Tibial artery (tissue), 4 donors: ENCODE measurements around the gene TMEM86A.
A peak's percentile ranks its signal among the peaks of the same experiment; 100 is the strongest.

ENCODE experiments used
- DNase-seq, 2 donors: peaks; one replicate each; pipeline ENCODE4 v3.0.0-alpha.2; 2019
- H3K27ac ChIP-seq, 2 donors: fragments of 200-600 bp; sonication (generic) in 1 of 2; 1 replicate in 1 of 2; 2 replicates in 1 of 2; pipeline ENCODE4 v1.5.1; 2018 to 2019; ENCODE audit warnings: mild to moderate bottlenecking in 1 of 2
- H3K27me3 ChIP-seq, 2 donors: fragments of 200-600 bp; sonication (generic) in 1 of 2; one replicate each; pipeline versions ENCODE4 v1.5.1 to v1.6.0; 2016 to 2019
- H3K36me3 ChIP-seq, 3 donors: fragments of 200-600 bp; sonication (generic) in 2 of 3; one replicate each; pipeline ENCODE4 v1.5.1; 2016 to 2019; ENCODE audit warnings: mild to moderate bottlenecking in 2 of 3
- H3K4me1 ChIP-seq, 4 donors: fragments of 200-600 bp; sonication (generic) in 2 of 4; 1 replicate in 3 of 4; 2 replicates in 1 of 4; pipeline ENCODE4 v1.5.1; 2016 to 2019
- H3K4me3 ChIP-seq, 2 donors: fragments of 200-600 bp; sonication (generic) in 1 of 2; 1 replicate in 1 of 2; 2 replicates in 1 of 2; pipeline ENCODE4 v1.5.1; 2018 to 2019; ENCODE audit warnings: mild to moderate bottlenecking in 2 of 2
- H3K9me3 ChIP-seq, 3 donors: fragments of 200-600 bp; sonication (generic) in 1 of 3; one replicate each; pipeline ENCODE4 v1.5.1; 2016 to 2019
- CTCF ChIP-seq, 2 experiments: fragments of 200-600 bp in 1 of 2; fragments of 450-650 bp in 1 of 2; IDR thresholded peaks; one replicate each; pipeline ENCODE4 v1.5.1; 2017 to 2019; ENCODE audit warnings: antibody characterized with exemption in 2 of 2, mild to moderate bottlenecking in 1 of 2, moderate library complexity in 1 of 2
- intact Hi-C: fragments of 100-400 bp; cut with DNase I; formaldehyde crosslinking; loops from one replicate; pipeline ENCODE4 v1.15.0; 2023; ENCODE audit warnings: low total_unique reads

Gene TMEM86A

DNA sequence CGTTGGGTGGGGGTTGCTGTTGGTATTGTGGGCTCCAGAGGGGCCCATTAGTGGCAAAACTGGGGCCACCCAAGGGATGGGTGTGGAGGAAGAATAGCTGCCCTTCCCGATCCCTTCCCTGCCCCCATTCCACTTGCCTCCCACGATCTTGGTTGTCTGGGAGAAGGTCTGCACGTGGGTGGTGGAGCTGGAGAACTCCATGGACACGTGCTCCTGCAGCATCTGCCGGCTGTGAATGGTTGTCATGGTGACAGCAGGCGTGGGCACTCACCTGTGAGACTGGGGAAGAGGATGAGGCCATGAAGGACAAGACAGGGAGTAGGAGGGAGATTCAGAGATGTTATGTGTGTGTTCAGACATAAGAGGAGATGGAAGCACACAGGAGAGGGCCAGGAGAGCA lies 25.4 kb downstream of the TMEM86A start:
- no peak overlapping the region for H3K4me3 ChIP-seq
- intact Hi-C loops: loop anchor here (5.0 kb wide), 1 partner anchor 92 kb away; the partner anchor contains the start of gene SPTY2D1
- H3K27ac ChIP-seq: no peak overlapping the region
- no peaks in the 10 kb centered on the region for H3K9me3 ChIP-seq
- DNase-seq: no peak
- H3K4me1 ChIP-seq: peaks cover 0 to 7% (median 4%) of the 10 kb centered on the region in 4 donors
- TF ChIP-seq CTCF (IDR thresholded peaks at IDR 0.05): no peak
- no peaks in the 10 kb centered on the region for H3K36me3 ChIP-seq
- peaks cover 0 to 3% of the 10 kb centered on the region in 2 donors for H3K27me3 ChIP-seq

- no peak within 1 kb of the TSS for H3K27ac ChIP-seq
These were observed 27.5 kb downstream of the TMEM86A start, which contains the start of gene IGSF22 for GRCh38 chr11:18726040-18726439. Gene IGSF22, minus strand, starts transcription at chr11:18726188. Its CDS starts 1,952 bp downstream, at chr11:18724236.

DNA sequence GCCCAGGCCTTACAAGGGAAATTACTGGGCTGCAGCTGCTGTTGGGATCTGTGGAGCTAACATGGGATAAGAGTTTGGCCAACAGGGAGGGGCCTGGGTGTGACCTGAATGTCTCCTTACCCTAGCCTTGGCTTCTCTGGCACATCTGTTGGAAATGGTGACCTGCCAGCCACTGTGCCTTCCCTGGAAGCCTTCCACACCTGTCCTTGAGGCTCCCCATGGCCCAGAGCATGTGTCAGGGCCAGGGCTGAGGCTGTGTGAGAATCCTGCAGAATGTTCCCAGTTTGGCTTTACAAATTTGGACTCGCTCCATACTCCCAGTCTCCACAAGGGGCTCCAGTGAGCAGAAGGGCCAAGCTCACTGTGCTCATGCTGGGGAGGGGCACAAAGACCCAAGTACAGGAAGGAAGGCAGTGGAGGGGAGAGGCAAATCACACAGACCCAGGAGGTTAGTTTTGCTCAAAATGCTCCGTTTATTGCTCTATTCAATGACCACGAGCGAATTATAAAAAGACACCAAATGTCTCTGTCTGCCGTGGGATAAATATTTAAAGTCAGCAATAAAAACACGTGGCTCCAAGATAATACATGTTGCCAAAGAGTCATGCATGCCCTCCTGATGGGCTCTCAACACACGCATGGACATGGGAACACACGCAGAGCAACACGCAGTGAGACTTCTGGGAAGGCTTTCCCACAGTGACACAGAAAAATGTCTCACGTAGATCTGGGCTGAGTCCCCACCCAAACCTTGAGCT lies 29.1 kb downstream of the TMEM86A start:
- H3K9me3 ChIP-seq: no peaks in the 10 kb centered on the region
- no peaks in the 10 kb centered on the region for H3K4me1 ChIP-seq
- DNase-seq: no peak
- H3K27me3 ChIP-seq: peaks cover 0 to 3% of the 10 kb centered on the region in 2 donors
- TF ChIP-seq CTCF (IDR thresholded peaks at IDR 0.05): peak; percentile 47 to 77
- intact Hi-C loops: no loop called here
- no peaks in the 10 kb centered on the region for H3K36me3 ChIP-seq
- no peak overlapping the region for H3K4me3 ChIP-seq
- H3K27ac ChIP-seq: no peak overlapping the region

More at GRCh38 chr11:18726040-18726439, 27.5 kb downstream of the TMEM86A start, which contains the start of gene IGSF22:
- DNase-seq: no peak
- no peaks in the 10 kb centered on the region for H3K36me3 ChIP-seq
- no peaks in the 10 kb centered on the region for H3K9me3 ChIP-seq
- H3K27me3 ChIP-seq: peaks cover 0 to 3% of the 10 kb centered on the region in 2 donors
- intact Hi-C loops: no loop called here
- no peak for TF ChIP-seq CTCF (IDR thresholded peaks at IDR 0.05)
- H3K4me1 ChIP-seq: no peaks in the 10 kb centered on the region
- no peak within 1 kb of the TSS for H3K4me3 ChIP-seq

GRCh38 chr11:18728658-18729057 lies 30.1 kb downstream of the TMEM86A start:
- intact Hi-C loops: no loop called here
- Histone ChIP-seq H3K36me3 (no peaks in the 10 kb centered on the region), H3K27ac (no peak overlapping the region), H3K27me3 (peaks cover 0 to 3% of the 10 kb centered on the region in 2 donors), H3K4me1 (no peaks in the 10 kb centered on the region), H3K9me3 (no peaks in the 10 kb centered on the region), H3K4me3 (no peak overlapping the region)
- DNase-seq: no peak
- no peak for TF ChIP-seq CTCF (IDR thresholded peaks at IDR 0.05)

DNA sequence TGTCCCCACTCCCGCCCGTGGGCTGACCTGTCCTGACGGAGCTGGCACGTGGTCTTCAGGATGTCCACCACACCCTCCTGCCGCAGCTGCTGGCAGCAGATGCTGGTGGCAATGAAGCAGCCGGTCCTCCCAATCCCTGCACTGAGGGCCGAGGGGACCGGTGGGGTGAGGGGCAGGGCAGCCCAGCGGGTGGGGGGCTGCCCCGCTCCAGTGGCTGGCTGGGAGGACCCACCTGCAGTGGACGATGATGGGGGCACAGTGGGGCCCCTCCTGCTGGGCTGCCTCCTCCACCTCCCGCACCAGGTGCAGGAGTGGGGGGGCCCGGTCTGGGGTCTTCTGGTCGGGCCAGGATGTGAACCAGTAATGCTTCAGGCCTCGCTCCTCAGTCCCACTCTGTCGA lies 30.8 kb downstream of the TMEM86A start:
- intact Hi-C loops: no loop called here
- no peak for TF ChIP-seq CTCF (IDR thresholded peaks at IDR 0.05)
- no peaks in the 10 kb centered on the region for H3K36me3 ChIP-seq

More for the DNA sequence above, 30.8 kb downstream of the TMEM86A start:
- no peaks in the 10 kb centered on the region for H3K9me3 ChIP-seq
- DNase-seq: no peak
- no peak overlapping the region for H3K27ac ChIP-seq
- H3K27me3 ChIP-seq: peaks cover 0 to 3% of the 10 kb centered on the region in 2 donors
- H3K4me3 ChIP-seq: no peak overlapping the region
- no peaks in the 10 kb centered on the region for H3K4me1 ChIP-seq
